Sigmoid colon (tissue), 4 donors: ENCODE data around the gene MRPL46.

Source experiments
- CTCF ChIP-seq, 4 experiments: fragments of 450-650 bp in 3 of 4; fragments of 200-600 bp in 1 of 4; IDR thresholded peaks; one replicate each; pipeline ENCODE4 v1.5.1; 2016 to 2019; ENCODE audit warnings: antibody characterized with exemption in 4 of 4, mild to moderate bottlenecking in 3 of 4, moderate library complexity in 2 of 4
- EP300 ChIP-seq, 4 donors: sonication (generic); formaldehyde crosslinking; IDR thresholded peaks; one replicate each; pipeline ENCODE4 v1.6.1; 2017; ENCODE audit warnings: antibody characterized with exemption in 4 of 4
- POLR2A ChIP-seq, 2 donors: fragments of 450-650 bp; IDR thresholded peaks; one replicate each; pipeline ENCODE4 v1.6.1; 2016; ENCODE audit warnings: antibody characterized with exemption in 2 of 2, mild to moderate bottlenecking in 2 of 2, moderate library complexity in 2 of 2

- TF ChIP-seq CTCF (IDR thresholded peaks at IDR 0.05) (no peak), POLR2A (IDR thresholded peaks at IDR 0.05) (no peak), EP300 (IDR thresholded peaks at IDR 0.05) (no peak)
These were observed 22.1 kb upstream of the MRPL46 start for GRCh38 chr15:88489321-88489720.
